AG04449 (cell line): ENCODE data around the gene ATP2B2.

Experiments
- CTCF ChIA-PET: fragments of 350-600 bp; formaldehyde crosslinking; extraction: SDS; loops from one replicate; lab custom pipeline; 2021; ENCODE audit warnings: antibody characterized with exemption; lab: Yijun Ruan, JAX
- POLR2A ChIA-PET: fragments of 400-600, 350-600 bp; formaldehyde crosslinking; extraction: SDS; loops from one replicate; lab custom pipeline; 2020; ENCODE audit warnings: antibody characterized with exemption, inconsistent platforms; lab: Yijun Ruan, JAX
- DNase-seq: peaks from one replicate; pipeline ENCODE4 v3.0.0-alpha.2; 2010; ENCODE audit warnings: low read depth, low spot score
- H3K4me3 ChIP-seq: 2 replicates; pipeline ENCODE4 v1.5.1; 2011; ENCODE audit warnings: low read depth, mild to moderate bottlenecking, control low read depth, low read length
- CTCF ChIP-seq: IDR thresholded peaks from one replicate; pipeline ENCODE4 v1.5.1; 2011; ENCODE audit warnings: mild to moderate bottlenecking, moderate library complexity, low read length, control low read depth, inconsistent platforms; ENCODE audit not compliant: insufficient read depth; ENCODE audit errors: missing control alignments

Gene ATP2B2

GRCh38 chr3:10426346-10427220, 78.8 kb downstream of the ATP2B2 start:
- no peak for TF ChIP-seq CTCF
- no peak overlapping the region for H3K4me3 ChIP-seq
- DNase-seq = no peak
- ChIA-PET POLR2A (no interaction called here), CTCF (interaction anchor here (1.0 to 1.1 kb wide), 2 partner anchors 9 kb away, joined by 4 to 5 read pairs; no protein-coding TSS in a partner anchor)

DNA sequence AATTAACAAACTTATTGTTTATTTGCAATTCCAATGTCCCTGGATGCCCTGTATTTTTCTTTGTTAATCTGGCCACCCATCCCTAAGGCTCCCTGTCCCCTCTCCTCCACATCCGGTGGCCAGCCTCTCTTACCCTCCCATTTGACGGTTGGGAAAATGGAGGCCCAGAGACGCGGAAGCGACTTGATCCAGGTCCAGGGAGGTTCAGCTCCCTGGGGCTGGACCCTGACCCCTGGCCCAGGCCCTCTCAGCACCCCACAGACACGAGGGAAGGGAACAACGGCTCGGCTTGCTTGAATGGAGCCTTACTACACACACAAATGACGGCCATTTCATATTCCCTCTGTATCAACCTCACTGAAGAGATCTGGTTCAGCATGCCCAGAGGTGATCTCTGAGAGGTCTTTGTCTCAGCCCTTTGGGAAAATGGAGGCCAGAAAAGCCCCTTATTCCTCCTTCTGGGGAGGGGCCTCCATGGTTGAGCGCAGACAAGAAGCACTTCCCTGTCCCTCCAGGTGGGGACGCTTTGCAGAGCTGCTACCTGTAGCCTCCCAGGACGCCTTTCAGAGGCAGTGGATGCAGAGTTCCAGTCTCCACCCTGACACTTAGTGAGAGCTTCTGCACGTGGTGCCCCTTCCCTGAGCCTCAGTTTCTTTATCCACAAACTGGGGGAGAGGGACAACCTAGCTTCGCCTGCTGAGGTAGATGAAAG, 82.1 kb downstream of the ATP2B2 start:
- no peak for DNase-seq
- POLR2A ChIA-PET = no interaction called here
- H3K4me3 ChIP-seq = no peak overlapping the region
- TF ChIP-seq CTCF = no peak
- CTCF ChIA-PET = interaction anchor here (1.2 kb wide), 1 partner anchor 10 kb away, joined by 4 read pairs; no protein-coding TSS in a partner anchor

- POLR2A ChIA-PET = no interaction called here
- CTCF ChIA-PET = no interaction called here
- no peak for DNase-seq
- H3K4me3 ChIP-seq = no peak overlapping the region
- TF ChIP-seq CTCF = no peak
These were observed 83.4 kb downstream of the ATP2B2 start for GRCh38 chr3:10421996-10422395.

GRCh38 chr3:10420745-10421475, 84.5 kb downstream of the ATP2B2 start:
- ChIA-PET POLR2A (no interaction called here), CTCF (interaction anchor here (0.7 to 6.0 kb wide), 3 partner anchors 10 to 323 kb away, joined by 3 to 68 read pairs (median 4); no protein-coding TSS in a partner anchor)
- H3K4me3 ChIP-seq = no peak overlapping the region
- TF ChIP-seq CTCF = no peak
- no peak for DNase-seq

- H3K4me3 ChIP-seq = no peak overlapping the region
- CTCF ChIA-PET = interaction anchor here (0.6 to 6.0 kb wide), 3 partner anchors 83 to 324 kb away, joined by 3 to 68 read pairs (median 4); no protein-coding TSS in a partner anchor
- no peak for TF ChIP-seq CTCF
- POLR2A ChIA-PET = no interaction called here
- no peak for DNase-seq
These were observed 85.7 kb downstream of the ATP2B2 start for GRCh38 chr3:10419637-10420232.
